Endodermal cell (in vitro differentiated cells): ENCODE measurements around the gene PGM1. TPM values are rescaled to one million over a fixed set of nuclear protein-coding genes. Genes with fewer than 3 reads are reported as not detected.
A peak's percentile ranks its signal among the peaks of the same experiment; 100 is the strongest.

Source experiments
- DNase-seq: peaks from one replicate; pipeline ENCODE4 v3.0.0-alpha.2; 2017
- H3K27ac ChIP-seq: 2 replicates; pipeline ENCODE4 v1.5.1; 2013; ENCODE audit warnings: mild to moderate bottlenecking, low read depth, low read length, moderate library complexity
- H3K27me3 ChIP-seq: 2 replicates; pipeline ENCODE4 v1.6.1; 2013; ENCODE audit warnings: mild to moderate bottlenecking, low read length, moderate library complexity; ENCODE audit not compliant: insufficient read depth, control insufficient read depth, poor library complexity, severe bottlenecking
- H3K36me3 ChIP-seq: 2 replicates; pipeline ENCODE4 v1.7.0; 2013; ENCODE audit warnings: mild to moderate bottlenecking, low read length, moderate library complexity; ENCODE audit not compliant: control insufficient read depth, insufficient read depth
- H3K4me1 ChIP-seq: one replicate; pipeline ENCODE4 v1.7.0; 2013; ENCODE audit warnings: low read length; ENCODE audit not compliant: control insufficient read depth, insufficient read depth
- H3K4me3 ChIP-seq: 2 replicates; pipeline ENCODE4 v1.5.1; 2013; ENCODE audit warnings: mild to moderate bottlenecking, low read length, moderate library complexity
- H3K9ac ChIP-seq: 2 replicates; pipeline ENCODE4 v1.6.1; 2013; ENCODE audit warnings: mild to moderate bottlenecking, low read length, moderate library complexity; ENCODE audit not compliant: poor library complexity, severe bottlenecking; ENCODE audit errors: extremely low read depth
- H3K9me3 ChIP-seq: 2 replicates; pipeline ENCODE4 v1.6.1; 2013; ENCODE audit warnings: mild to moderate bottlenecking, low read length, moderate library complexity; ENCODE audit not compliant: control insufficient read depth
- H3K27ac Mint-ChIP-seq: 2 replicates; pipeline ENCODE4 v1.8.0; 2020; ENCODE audit warnings: mixed read lengths
- H3K27me3 Mint-ChIP-seq: 2 replicates; pipeline ENCODE4 v1.8.0; 2021; ENCODE audit warnings: mild to moderate bottlenecking, mixed read lengths; ENCODE audit not compliant: insufficient read depth
- H3K36me3 Mint-ChIP-seq: 2 replicates; pipeline ENCODE4 v1.8.0; 2020; ENCODE audit warnings: low read depth, mixed read lengths
- H3K4me1 Mint-ChIP-seq: 2 replicates; pipeline ENCODE4 v1.8.0; 2020; ENCODE audit warnings: mixed read lengths
- H3K4me3 Mint-ChIP-seq: 2 replicates; pipeline ENCODE4 v1.8.0; 2020; ENCODE audit warnings: mild to moderate bottlenecking, moderate library complexity, mixed read lengths
- H3K9me3 Mint-ChIP-seq: 2 replicates; pipeline ENCODE4 v1.8.0; 2020; ENCODE audit warnings: mild to moderate bottlenecking, mixed read lengths
- CTCF ChIP-seq: fragments of 200-600 bp; sonication (generic); conservative IDR thresholded peaks from 2 replicates; pipeline ENCODE4 v1.5.0; 2021; ENCODE audit warnings: antibody characterized with exemption, mild to moderate bottlenecking
- WGBS, 2 experiments: methylation state at CpG; one replicate each; pipeline versions ENCODE4 v1.1.5 to v1.1.7; 2013; ENCODE audit warnings: missing lambda C conversion rate in 2 of 2, mixed read lengths in 1 of 2; ENCODE audit not compliant: insufficient coverage in 1 of 2, insufficient read length in 1 of 2; 5-methylcytosine and 5-hydroxymethylcytosine counted together
- total RNA-seq, 2 donors: library from RNA; stranded (reverse); fragmentation: NEBNext Ultra II Directional in 1 of 2; extraction: Animal tissue kit (Norgen Biotek cat#: 25700) in 1 of 2; gene quantifications; 2 replicates in 1 of 2; 3 replicates in 1 of 2; pipeline ENCODE4 v1.2.1, GENCODE V29; 2021

PGM1 gene
- total RNA-seq, 2 donors from 2014 or later: 119 to 165 TPM

- Histone ChIP-seq H3K9ac (no peak overlapping the region), H3K27me3 (no peaks in the 10 kb centered on the region), H3K27ac (no peak overlapping the region), H3K9me3 (no peaks in the 10 kb centered on the region), H3K4me1 (peaks cover 14% of the 10 kb centered on the region), H3K4me3 (peak overlapping the region; percentile 37), H3K36me3 (no peaks in the 10 kb centered on the region)
- Mint-ChIP-seq H3K4me1 (peaks cover 62% of the 10 kb centered on the region), H3K27ac (peak overlapping the region; percentile 18), H3K9me3 (no peaks in the 10 kb centered on the region), H3K27me3 (no peaks in the 10 kb centered on the region), H3K36me3 (peaks cover 4% of the 10 kb centered on the region), H3K4me3 (no peak overlapping the region)
- no peak for DNase-seq
- no peak for TF ChIP-seq CTCF
- WGBS, 2 experiments: 75 to 92% methylated on average over 1 to 4 of the region's 4 CpGs
Observed at GRCh38 chr1:63612564-63612963, 19.4 kb downstream of the PGM1 start.

GRCh38 chr1:63612971-63613370, 19.8 kb downstream of the PGM1 start:
- H3K9me3 Mint-ChIP-seq: no peaks in the 10 kb centered on the region
- Histone ChIP-seq H3K9me3 (no peaks in the 10 kb centered on the region), H3K4me1 (peaks cover 14% of the 10 kb centered on the region), H3K36me3 (peaks cover 2% of the 10 kb centered on the region), H3K9ac (no peak overlapping the region), H3K27ac (no peak overlapping the region), H3K4me3 (peak overlapping the region; percentile 37), H3K27me3 (no peaks in the 10 kb centered on the region)
- H3K4me1 Mint-ChIP-seq: peaks cover 58% of the 10 kb centered on the region
- H3K27ac Mint-ChIP-seq: peak overlapping the region; percentile 59
- H3K27me3 Mint-ChIP-seq: no peaks in the 10 kb centered on the region
- no peak for TF ChIP-seq CTCF
- peak; percentile 65 for DNase-seq
- H3K36me3 Mint-ChIP-seq: peaks cover 4% of the 10 kb centered on the region
- H3K4me3 Mint-ChIP-seq: no peak overlapping the region

GRCh38 chr1:63615768-63616420, 22.7 kb downstream of the PGM1 start:
- no peaks in the 10 kb centered on the region for H3K9me3 ChIP-seq
- no peaks in the 10 kb centered on the region for H3K36me3 Mint-ChIP-seq
- H3K4me3 Mint-ChIP-seq: no peak overlapping the region
- H3K27ac ChIP-seq: no peak overlapping the region
- peak; percentile 89 for TF ChIP-seq CTCF
- H3K4me1 Mint-ChIP-seq: peaks cover 46% of the 10 kb centered on the region
- H3K27me3 ChIP-seq: no peaks in the 10 kb centered on the region
- no peak overlapping the region for H3K9ac ChIP-seq
- no peaks in the 10 kb centered on the region for H3K9me3 Mint-ChIP-seq
- WGBS, 2 experiments: 46 to 75% methylated on average over 3 to 6 of the region's 6 CpGs
- H3K27ac Mint-ChIP-seq: no peak overlapping the region
- peak; percentile 89 for DNase-seq
- no peak overlapping the region for H3K4me3 ChIP-seq
- no peaks in the 10 kb centered on the region for H3K27me3 Mint-ChIP-seq
- peaks cover 3% of the 10 kb centered on the region for H3K36me3 ChIP-seq
- peaks cover 14% of the 10 kb centered on the region for H3K4me1 ChIP-seq
